Stimulated activated CD4-positive, alpha-beta T cell treated with anti-CD3 and anti-CD28 coated beads, Interleukin-1b, Interleukin-23, amount 100 ng/mL, for 24 hours (primary cell): ENCODE measurements around the gene PRKG1.
"Not testable (repeated sequence)": the region's sequence is repeated elsewhere in the genome, so short reads cannot be mapped to it uniquely, and the experiment has no call there.

Experiments used
- DNase-seq, 4 experiments: peaks; one replicate each; pipeline ENCODE4 v3.0.0-alpha.2; 2020; ENCODE audit warnings: low read depth in 4 of 4, low spot score in 1 of 4

The PRKG1 gene

DNA sequence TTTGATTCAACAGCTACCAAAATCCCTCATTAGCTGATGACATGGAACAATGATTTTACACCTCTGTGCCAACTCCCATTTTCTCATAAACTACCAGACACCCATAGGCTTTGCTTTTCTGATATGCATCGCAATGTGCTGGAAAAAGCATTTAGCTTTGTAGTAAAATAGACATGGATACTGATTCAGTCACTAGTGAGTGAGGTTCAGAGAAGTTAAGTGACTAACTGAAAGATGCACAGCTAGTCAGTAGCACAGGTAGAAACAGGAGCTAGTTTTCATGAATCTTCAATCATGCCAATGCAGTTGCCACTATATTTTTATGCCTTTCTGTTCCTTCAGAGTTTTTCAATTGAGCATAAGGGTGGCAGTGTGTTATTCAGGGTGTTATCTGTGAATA is 38.7 kb downstream of the PRKG1 start:
- no peak for DNase-seq

DNA sequence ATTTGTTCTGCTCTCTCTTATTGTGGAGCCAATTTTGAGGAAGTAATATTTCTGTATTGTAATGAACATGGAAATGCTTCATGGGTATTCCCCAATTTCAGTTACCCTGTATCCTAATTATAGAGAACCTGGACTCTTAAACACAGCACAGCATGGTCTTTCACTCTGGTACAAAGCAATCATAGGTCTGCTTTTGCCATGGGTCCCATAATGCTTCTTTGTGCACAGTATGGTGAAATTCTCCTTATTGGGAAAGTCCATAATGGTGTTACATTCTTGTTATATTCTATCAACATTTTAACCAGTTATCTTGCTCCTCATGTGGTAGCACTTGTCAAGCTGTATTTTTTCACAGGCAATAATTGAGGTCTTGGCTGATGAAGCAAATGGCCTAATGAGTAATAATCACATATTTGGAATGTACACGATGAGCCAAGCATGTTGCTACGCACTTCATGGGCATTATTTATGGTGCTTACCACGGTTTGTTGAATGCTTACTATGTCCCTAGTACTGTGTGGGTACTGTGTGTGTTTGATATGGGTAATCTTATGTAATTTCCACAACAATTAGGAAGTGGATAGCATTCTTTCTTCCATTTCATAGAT is 42.9 kb downstream of the PRKG1 start:
- DNase-seq, result no peak

GRCh38 chr10:51117794-51118193 is 43.5 kb downstream of the PRKG1 start:
- no peak for DNase-seq

- no peak for DNase-seq
Observed at GRCh38 chr10:51119441-51119840, 45.2 kb downstream of the PRKG1 start.

- DNase-seq, result no peak
Observed at GRCh38 chr10:51121861-51122260, 47.6 kb downstream of the PRKG1 start.

DNA sequence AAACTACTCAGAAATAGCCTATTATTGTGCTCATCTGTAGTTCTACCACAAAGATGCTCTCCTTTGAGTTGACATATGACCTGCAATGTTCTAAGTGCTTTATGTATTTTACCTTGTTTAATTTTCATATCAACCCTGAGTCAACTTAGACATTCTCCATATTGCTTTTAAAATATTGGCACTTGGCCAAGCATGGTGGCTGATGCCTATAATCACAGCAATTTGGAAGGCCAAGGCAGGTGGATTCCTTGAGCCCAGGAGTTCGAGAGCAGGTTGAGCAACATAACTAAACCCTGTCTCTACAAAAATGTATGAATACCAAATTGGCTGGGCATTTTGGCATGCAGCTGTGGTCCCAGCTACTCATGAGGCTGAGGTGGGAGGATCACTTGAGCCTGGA is 50.6 kb downstream of the PRKG1 start:
- DNase-seq, result no peak

GRCh38 chr10:51125518-51125917 is 51.2 kb downstream of the PRKG1 start:
- no peak for DNase-seq

GRCh38 chr10:51129946-51130544 is 55.8 kb downstream of the PRKG1 start:
- no peak for DNase-seq

DNA sequence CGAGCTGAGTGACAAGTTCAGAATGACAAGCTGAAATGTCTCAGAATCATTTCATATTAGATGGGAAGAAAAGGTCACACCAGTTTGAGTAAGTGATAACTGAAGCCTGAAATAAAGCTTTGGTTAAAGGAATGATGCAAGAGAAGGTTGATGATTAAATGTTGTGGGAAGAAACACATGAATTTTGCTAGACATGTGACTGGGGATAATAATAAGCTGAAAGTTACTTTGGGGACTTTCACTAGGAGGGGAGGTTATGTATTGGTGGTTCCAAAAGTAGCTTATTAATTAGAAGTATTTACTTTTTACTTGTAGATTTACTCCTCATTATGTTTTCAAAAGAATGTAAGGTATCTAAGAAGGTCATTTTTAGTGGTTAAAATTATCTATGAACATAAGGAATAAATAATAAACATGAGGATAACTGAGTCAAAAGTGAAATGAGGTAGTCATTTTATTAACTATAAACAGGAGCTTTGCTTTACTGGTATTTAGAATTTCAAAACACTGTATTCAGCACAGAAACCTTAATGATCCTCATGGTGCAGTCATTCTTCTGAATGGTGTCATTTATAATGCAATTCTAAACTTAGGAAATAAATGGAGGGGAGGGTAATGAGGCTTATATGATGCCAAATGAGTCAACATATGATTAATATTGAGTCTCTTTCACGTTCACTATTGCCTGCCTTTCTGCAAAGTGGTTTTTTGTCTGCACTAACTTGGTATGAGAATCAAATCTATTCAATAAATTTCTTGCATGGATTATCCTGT is 63.7 kb downstream of the PRKG1 start:
- no peak for DNase-seq

DNA sequence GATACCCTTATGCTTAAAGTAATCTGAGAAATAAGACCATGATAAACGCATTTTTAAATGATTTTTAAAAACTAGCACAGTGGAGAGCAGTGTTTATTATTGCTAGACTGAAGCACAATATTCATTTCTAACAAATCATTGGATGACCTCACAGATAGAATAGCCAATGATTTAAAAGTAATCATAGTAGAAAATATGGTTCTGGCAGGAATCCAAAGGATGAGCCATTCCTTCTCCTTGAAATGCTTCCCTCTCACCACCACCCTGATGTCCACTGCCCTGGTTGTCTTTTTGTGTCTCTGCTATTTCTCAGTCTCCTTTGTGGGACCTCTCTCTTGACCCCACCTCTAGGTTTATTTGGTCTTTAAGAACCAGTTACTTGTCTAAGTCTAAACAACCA is 64.9 kb downstream of the PRKG1 start:
- DNase-seq, result no peak

DNA sequence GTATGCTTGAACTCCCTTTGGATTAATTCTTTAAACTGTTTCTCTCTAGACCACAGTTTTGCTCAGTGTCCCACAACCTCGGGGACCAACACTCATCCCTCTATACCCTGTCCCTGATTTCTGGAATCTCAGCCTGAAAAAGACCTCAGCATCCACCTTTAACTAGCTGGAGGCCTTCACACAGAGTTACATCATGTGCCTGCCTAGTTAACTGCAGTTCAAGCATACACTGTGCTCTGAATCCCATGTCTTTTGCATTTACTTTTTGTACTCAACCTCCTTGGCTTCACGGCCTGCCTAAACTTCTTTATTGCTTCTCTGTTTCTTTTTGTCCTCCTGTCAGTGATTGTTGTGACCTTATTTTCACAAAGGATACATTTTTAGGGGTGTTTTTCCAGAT is 66.7 kb downstream of the PRKG1 start:
- DNase-seq, result no peak

DNA sequence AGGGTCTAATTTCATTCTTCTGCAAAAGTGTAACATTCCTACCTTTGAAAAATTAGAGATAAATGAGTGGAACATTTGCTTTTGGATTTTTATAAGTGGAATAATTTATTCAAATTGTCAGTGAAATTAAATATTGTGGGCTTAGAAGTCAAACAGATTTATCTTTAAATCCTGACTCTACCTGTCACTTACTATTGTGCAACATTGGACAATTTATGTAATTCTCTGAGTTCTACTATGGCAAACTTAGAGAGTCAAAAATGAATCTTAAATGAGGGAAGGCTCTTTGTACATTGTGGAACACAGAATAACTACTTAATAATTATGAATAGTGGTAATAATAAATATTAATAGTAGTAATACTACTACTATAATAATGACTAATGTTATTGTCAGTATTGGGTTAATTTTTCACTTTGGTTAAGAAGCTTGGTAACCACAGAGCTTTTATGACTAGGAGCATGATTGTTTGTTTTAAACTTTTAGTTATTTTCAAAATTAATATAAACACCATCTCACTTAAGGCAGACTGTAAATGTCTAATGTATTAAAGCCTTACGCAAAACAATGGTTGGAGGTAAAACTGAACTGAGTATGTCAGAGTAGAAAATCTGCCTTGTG is 70.0 kb downstream of the PRKG1 start:
- no peak for DNase-seq

DNA sequence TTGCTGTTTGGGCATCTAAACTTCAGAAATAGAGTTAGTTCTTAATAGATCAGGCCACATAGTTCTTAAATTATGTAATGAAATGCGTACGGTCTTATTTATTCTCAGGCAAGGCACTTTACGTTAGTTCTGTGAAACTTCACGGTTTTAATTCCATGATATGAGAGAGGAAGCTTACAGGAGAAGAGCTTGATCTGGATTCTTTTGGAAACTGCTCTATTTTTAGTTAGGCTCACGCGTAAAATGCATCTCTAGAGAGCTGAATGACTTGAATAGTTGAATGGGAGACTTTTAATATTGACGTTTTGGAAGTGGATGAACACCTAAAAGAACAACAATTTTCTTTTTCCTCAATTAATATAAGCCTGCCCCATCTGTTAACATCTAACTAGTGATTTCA is 71.1 kb downstream of the PRKG1 start:
- DNase-seq, result no peak

DNA sequence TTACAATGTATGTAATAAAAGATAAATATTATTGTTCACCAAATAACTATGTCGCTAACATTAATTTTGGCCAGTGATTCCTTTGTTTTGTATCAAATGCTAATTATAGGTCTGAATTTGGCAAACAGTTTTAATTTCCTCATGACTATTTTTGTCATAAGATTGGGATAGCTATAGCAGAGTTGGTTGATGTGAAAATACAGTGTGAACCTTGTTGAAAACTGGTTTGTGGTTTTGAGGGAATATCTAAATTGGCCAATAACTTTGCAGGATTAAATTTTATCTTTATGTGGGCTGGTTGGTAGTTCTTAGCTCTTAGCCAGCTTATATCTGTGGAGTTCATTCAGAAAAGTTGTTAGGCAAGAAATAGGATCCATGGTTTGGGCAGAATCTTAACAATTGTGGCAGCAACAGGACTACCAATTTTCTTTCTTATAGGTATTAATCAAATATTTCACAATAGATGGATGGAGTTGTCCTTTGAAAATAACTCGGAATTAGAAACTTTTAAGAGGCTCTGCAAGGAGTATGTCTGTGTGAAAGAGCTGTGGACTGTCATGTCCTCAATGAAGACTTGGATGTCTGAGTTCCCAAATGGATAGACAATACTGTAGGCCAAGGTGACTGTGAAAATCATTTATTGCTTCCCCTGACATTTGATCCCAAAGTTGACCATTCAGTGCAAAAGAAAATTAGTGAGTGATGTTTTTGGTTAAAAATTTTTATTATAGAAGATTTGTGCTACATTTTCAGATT is 73.5 kb downstream of the PRKG1 start:
- no peak for DNase-seq

DNA sequence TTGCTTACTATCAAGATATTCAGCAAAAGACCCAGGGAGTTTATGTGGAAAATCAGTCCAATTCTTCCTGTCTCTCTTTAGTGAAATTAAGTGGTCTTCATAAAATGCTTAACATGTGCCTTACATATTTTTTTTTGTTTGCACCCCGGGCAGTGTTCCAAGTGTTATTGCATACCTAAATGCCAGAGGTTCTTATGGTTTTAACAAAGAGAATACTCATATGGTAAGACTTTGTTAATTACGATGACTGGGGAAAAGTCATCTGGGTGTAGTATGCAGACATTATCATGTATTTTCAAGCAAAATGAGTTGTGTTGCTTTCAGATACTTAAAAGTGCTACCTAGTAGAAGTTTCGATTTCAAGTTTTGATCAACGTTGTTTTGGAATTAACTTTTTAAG is 82.6 kb downstream of the PRKG1 start:
- DNase-seq, result no peak

- DNase-seq, result no peak
Observed at GRCh38 chr10:51158832-51159231, 84.5 kb downstream of the PRKG1 start.

DNA sequence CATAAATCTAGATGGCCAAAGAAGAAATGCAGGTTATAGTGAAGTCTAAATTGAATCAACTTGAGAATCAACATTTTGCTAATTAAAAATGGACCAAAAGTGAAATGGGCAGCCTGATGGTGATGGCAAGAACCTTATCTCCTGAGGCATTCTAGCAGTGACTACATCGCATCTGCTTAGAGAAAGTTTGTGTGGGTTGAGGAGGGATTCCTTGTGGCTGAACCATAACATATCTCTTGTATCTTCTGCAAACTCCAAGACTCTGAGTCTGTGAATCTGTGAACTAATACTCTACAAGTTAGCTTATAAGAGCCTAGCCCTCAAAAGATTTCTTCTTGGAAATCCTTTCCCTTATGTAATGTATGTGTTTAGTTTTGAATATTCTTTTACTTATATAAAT is 85.6 kb downstream of the PRKG1 start:
- DNase-seq, result no peak

DNA sequence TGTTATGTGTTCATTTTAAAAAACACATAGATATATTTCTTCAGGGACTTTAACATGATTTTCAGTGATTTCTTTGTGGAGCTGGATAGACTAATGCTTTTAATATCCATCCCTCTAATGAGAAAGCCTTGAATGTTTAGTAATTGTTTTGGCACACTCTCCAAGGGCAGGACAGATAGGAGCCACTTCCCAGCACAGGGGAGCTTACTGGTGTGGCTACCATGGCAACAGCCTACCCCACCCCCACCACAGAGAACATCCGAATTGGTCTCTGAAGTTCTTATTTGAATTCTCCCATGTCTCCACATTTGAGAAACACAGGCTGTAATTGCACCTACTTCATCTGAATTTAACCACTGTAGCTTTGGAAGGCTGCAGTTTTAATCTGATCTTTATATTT is 87.7 kb downstream of the PRKG1 start:
- no peak for DNase-seq

GRCh38 chr10:51163380-51164049 is 89.2 kb downstream of the PRKG1 start:
- DNase-seq, result not testable (repeated sequence)

- no peak for DNase-seq
Observed at GRCh38 chr10:51168086-51168815, 94.0 kb downstream of the PRKG1 start.
